Epithelial cell of proximal tubule (primary cell): ENCODE measurements around the gene PPIG. TPM values are rescaled to one million over a fixed set of nuclear protein-coding genes. Genes with fewer than 3 reads are reported as not detected.

Source experiments
- DNase-seq: peaks from one replicate; pipeline ENCODE4 v3.0.0-alpha.2; 2011; ENCODE audit warnings: low read depth
- H3K4me3 ChIP-seq: 2 replicates; pipeline ENCODE4 v1.5.1; 2011; ENCODE audit warnings: low read depth, mild to moderate bottlenecking, low read length
- total RNA-seq: library from RNA; depleted of rRNA; stranded (reverse); fragments of >200 nt; gene quantifications from 2 replicates; pipeline ENCODE4 v1.2.3, GENCODE V29; 2015
- TF ChIP-seq, protein P1 (sequence below): conservative IDR thresholded peaks from 2 replicates; pipeline ENCODE4 v1.5.1; 2012; ENCODE audit warnings: low read depth, mild to moderate bottlenecking, low read length

The PPIG gene
- total RNA-seq, 1 donor from 2014 or later: 21.9 TPM

DNA sequence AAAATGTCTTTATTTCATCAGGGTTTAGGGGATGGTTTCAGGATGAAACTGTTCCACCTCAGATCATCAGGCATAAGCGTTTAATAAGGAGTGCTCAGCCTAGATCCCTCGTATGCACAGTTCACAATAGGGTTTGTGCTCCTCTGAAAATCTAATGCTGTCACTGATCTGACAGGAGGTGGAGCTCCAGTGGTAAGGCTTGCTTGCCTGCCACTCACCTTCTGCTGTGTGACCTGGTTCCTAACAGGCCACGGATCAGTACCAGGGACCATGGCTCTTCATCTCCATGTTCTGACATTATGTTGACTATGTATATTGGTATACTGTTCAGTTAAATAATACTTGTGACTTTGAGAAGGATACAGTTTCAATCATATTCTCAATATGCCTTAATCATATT lies 41.6 kb downstream of the PPIG start:
- TF ChIP-seq, protein P1, sequence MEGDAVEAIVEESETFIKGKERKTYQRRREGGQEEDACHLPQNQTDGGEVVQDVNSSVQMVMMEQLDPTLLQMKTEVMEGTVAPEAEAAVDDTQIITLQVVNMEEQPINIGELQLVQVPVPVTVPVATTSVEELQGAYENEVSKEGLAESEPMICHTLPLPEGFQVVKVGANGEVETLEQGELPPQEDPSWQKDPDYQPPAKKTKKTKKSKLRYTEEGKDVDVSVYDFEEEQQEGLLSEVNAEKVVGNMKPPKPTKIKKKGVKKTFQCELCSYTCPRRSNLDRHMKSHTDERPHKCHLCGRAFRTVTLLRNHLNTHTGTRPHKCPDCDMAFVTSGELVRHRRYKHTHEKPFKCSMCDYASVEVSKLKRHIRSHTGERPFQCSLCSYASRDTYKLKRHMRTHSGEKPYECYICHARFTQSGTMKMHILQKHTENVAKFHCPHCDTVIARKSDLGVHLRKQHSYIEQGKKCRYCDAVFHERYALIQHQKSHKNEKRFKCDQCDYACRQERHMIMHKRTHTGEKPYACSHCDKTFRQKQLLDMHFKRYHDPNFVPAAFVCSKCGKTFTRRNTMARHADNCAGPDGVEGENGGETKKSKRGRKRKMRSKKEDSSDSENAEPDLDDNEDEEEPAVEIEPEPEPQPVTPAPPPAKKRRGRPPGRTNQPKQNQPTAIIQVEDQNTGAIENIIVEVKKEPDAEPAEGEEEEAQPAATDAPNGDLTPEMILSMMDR: no peak
- no peak overlapping the region for H3K4me3 ChIP-seq
- DNase-seq: no peak

DNA sequence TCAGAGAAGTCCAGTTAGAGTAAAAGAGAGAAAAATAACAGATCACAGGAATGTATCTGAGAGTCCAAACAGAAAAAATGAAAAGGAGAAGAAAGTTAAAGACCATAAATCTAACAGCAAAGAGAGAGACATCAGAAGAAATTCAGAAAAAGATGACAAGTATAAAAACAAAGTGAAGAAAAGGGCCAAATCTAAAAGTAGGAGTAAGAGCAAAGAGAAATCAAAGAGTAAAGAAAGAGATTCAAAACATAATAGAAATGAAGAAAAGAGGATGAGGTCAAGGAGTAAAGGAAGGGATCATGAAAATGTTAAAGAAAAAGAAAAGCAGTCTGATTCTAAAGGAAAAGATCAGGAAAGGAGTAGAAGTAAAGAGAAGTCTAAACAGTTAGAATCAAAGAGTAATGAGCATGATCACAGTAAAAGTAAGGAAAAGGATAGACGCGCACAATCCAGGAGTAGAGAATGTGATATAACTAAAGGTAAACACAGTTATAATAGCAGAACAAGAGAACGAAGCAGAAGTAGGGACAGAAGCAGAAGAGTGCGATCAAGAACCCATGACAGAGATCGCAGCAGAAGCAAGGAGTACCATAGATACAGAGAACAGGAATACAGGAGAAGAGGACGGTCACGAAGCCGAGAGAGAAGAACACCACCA lies 52.4 kb downstream of the PPIG start:
- no peak overlapping the region for H3K4me3 ChIP-seq
- no peak for DNase-seq
- TF ChIP-seq, protein P1: no peak

DNA sequence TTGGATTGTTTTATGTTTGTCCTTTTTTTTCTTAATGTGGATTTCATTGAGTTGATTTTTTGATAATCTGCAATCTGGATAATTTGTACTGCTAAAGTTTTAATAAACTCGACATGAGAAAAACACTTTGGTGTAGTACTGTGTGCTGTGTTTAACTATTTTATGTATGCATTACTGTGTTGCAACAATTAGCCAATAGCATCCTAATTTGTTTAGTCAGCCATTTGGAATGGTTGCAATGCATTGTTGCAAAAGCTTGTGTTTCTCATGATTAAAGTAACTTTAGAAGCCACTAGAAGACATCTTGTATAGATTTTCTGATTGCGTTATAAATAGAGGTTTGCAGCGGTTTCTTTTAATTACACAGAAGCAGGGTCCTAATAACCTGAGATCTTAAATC lies 53.5 kb downstream of the PPIG start:
- TF ChIP-seq, protein P1: no peak
- no peak overlapping the region for H3K4me3 ChIP-seq
- no peak for DNase-seq

DNA sequence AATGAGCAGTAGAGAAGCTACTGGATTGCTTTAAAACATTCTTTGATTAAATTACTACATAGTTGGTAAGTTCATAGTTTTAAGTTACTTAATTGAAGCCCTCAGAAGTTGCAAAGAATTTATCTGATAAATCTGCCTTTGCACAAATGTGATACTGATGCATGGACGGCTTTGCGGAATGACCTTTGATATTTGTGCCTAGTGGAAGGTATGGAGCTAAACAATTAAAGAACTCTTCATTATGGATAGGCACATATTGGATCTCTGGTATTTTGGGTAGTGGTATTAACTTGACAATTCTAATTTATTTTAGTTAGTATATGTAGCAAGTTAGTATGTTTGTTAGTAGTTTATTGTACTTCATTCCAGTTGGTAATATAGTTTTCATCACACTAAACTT lies 56.0 kb downstream of the PPIG start:
- TF ChIP-seq, protein P1: no peak
- no peak for DNase-seq

DNA sequence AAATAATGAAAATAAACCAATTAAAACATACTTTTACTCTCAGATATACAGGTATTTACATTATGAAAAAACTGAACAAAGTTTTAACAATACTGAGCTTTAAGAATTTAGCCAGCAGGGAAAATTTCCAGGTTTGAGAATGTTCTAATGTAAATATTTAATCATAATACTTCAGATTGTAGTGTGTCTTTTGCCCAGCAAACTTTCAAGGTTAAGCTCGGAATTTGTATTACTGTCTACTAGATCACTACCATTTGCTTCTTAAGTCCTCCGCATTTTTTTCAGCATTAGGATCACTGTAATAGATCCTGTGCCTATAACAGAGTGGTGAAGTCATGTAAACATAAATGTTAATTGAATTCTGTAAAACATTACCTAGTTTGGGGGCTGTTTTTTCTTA lies 57.3 kb downstream of the PPIG start:
- TF ChIP-seq, protein P1: no peak
- DNase-seq: no peak
- H3K4me3 ChIP-seq: no peak overlapping the region

More for the DNA sequence above, 56.0 kb downstream of the PPIG start:
- no peak overlapping the region for H3K4me3 ChIP-seq

DNA sequence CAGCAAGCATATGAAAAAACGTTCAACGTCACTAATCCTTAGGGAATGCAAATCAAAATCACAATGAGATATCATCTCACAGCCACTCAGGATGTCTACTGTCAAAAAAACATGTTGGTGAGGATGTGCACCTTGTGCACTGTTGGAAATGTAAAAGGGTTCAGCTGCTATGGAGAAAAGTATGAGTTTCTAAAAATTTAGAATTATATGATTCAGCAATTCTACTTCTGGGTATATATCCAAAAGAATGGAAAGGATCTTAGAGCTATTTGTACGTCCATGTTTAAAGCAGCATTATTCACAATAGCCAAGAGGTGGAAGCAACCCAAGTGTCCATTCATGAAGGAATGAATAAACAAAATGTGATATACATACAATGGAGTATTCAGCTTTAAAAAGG lies 60.0 kb downstream of the PPIG start:
- TF ChIP-seq, protein P1: no peak
- H3K4me3 ChIP-seq: no peak overlapping the region

DNA sequence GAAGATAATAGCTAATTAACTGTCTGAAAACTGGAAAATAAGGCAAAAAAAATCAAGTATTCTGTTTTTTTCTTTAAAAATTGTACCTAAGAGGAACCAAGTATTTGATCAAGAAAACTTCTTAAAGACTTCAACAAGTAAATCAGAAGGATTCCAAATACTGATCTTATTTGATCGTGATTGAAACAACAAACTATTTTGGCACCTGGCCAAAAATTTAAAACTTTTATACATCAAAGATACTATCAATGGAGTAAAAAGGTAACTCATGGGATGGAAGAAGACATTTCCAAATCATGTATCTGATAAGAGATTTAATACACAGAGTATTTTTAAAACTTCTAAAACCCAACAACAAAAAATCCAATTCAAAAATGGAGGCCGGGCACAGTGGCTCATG lies 63.3 kb downstream of the PPIG start:
- TF ChIP-seq, protein P1: no peak
- no peak overlapping the region for H3K4me3 ChIP-seq
- no peak for DNase-seq

More for the DNA sequence above, 60.0 kb downstream of the PPIG start:
- no peak for DNase-seq
